Skeletal muscle tissue (tissue), 4 donors: ENCODE data around the gene ADIG. TPM values are rescaled to one million over a fixed set of nuclear protein-coding genes. Genes with fewer than 3 reads are reported as not detected.

Experiments used
- H3K27ac ChIP-seq: one replicate; pipeline ENCODE4 v1.7.0; 2013; ENCODE audit warnings: mild to moderate bottlenecking, low read depth, low read length, inconsistent platforms
- H3K27me3 ChIP-seq, 3 donors: one replicate each; pipeline ENCODE4 v1.7.0; 2013; ENCODE audit warnings: low read length in 3 of 3; ENCODE audit not compliant: control insufficient read depth in 3 of 3, insufficient read depth in 3 of 3
- H3K36me3 ChIP-seq, 3 donors: one replicate each; pipeline ENCODE4 v1.7.0; 2013; ENCODE audit warnings: low read length in 3 of 3; ENCODE audit not compliant: control insufficient read depth in 3 of 3, insufficient read depth in 3 of 3
- H3K4me1 ChIP-seq, 3 donors: one replicate each; pipeline ENCODE4 v1.7.0; 2013; ENCODE audit warnings: low read length in 3 of 3, mild to moderate bottlenecking in 3 of 3; ENCODE audit not compliant: control insufficient read depth in 3 of 3, insufficient read depth in 3 of 3
- H3K4me3 ChIP-seq, 3 donors: one replicate each; pipeline ENCODE4 v1.7.0; 2013; ENCODE audit warnings: low read length in 3 of 3
- H3K9ac ChIP-seq, 3 donors: one replicate each; pipeline ENCODE4 v1.7.0; 2013; ENCODE audit warnings: low read length in 3 of 3, mild to moderate bottlenecking in 3 of 3, moderate library complexity in 2 of 3, low read depth in 1 of 3
- H3K9me3 ChIP-seq, 3 donors: one replicate each; pipeline ENCODE4 v1.7.0; 2013; ENCODE audit warnings: low read length in 3 of 3; ENCODE audit not compliant: control insufficient read depth in 3 of 3
- total RNA-seq: library from RNA; depleted of rRNA; stranded (reverse); fragments of >200 nt; gene quantifications from one replicate; pipeline ENCODE4 v1.2.3, GENCODE V29; 2014
- donor health status: Osteomylitis.

ADIG gene
- total RNA-seq, 1 donor from 2014 or later, result not detected

GRCh38 chr20:38600057-38600456 lies 19.1 kb downstream of the ADIG start:
- Histone ChIP-seq H3K4me1 (no peaks in the 10 kb centered on the region), H3K27me3 (peaks cover 34 to 47% (median 44%) of the 10 kb centered on the region in 3 donors)

GRCh38 chr20:38601216-38602184 lies 20.5 kb downstream of the ADIG start, which contains the start of gene ARHGAP40:
Gene ARHGAP40 (plus strand): TSS chr20:38601809.
- Histone ChIP-seq H3K36me3 (no peaks in the 10 kb centered on the region), H3K9me3 (no peaks in the 10 kb centered on the region), H3K27me3 (peaks cover 34 to 54% (median 46%) of the 10 kb centered on the region in 3 donors)

More at GRCh38 chr20:38600057-38600456, 19.1 kb downstream of the ADIG start:
- H3K4me3 ChIP-seq, result no peak overlapping the region
- H3K27ac ChIP-seq, result no peak overlapping the region
- no peaks in the 10 kb centered on the region for H3K9me3 ChIP-seq
- H3K36me3 ChIP-seq, result no peaks in the 10 kb centered on the region
- H3K9ac ChIP-seq, result no peak overlapping the region

GRCh38 chr20:38602185-38602581 lies 21.2 kb downstream of the ADIG start:
- Histone ChIP-seq H3K27me3 (peaks cover 34 to 61% (median 49%) of the 10 kb centered on the region in 3 donors), H3K27ac (no peak overlapping the region), H3K9ac (no peak overlapping the region), H3K4me3 (no peak overlapping the region), H3K36me3 (no peaks in the 10 kb centered on the region), H3K9me3 (no peaks in the 10 kb centered on the region), H3K4me1 (no peaks in the 10 kb centered on the region)

More at GRCh38 chr20:38601216-38602184, 20.5 kb downstream of the ADIG start, which contains the start of gene ARHGAP40:
- Histone ChIP-seq H3K4me3 (no peak within 1 kb of the TSS), H3K4me1 (no peaks in the 10 kb centered on the region), H3K9ac (no peak within 1 kb of the TSS), H3K27ac (no peak within 1 kb of the TSS)

GRCh38 chr20:38603286-38603685 lies 22.3 kb downstream of the ADIG start:
- Histone ChIP-seq H3K9ac (no peak overlapping the region), H3K4me1 (no peaks in the 10 kb centered on the region), H3K27me3 (peaks cover 34 to 63% (median 52%) of the 10 kb centered on the region in 3 donors)

GRCh38 chr20:38604873-38605303 lies 23.9 kb downstream of the ADIG start:
- H3K36me3 ChIP-seq, result no peaks in the 10 kb centered on the region
- no peak overlapping the region for H3K4me3 ChIP-seq
- H3K9me3 ChIP-seq, result peaks cover 0 to 3% (median 0%) of the 10 kb centered on the region in 3 donors
- H3K27ac ChIP-seq, result no peak overlapping the region
- H3K9ac ChIP-seq, result no peak overlapping the region
- peaks cover 46 to 60% (median 52%) of the 10 kb centered on the region in 3 donors for H3K27me3 ChIP-seq
- H3K4me1 ChIP-seq, result no peaks in the 10 kb centered on the region

More at GRCh38 chr20:38603286-38603685, 22.3 kb downstream of the ADIG start:
- no peaks in the 10 kb centered on the region for H3K9me3 ChIP-seq
- H3K36me3 ChIP-seq, result no peaks in the 10 kb centered on the region
- no peak overlapping the region for H3K27ac ChIP-seq
- H3K4me3 ChIP-seq, result no peak overlapping the region

GRCh38 chr20:38607351-38607750 lies 26.4 kb downstream of the ADIG start:
- no peaks in the 10 kb centered on the region for H3K36me3 ChIP-seq
- H3K9me3 ChIP-seq, result peaks cover 0 to 3% (median 0%) of the 10 kb centered on the region in 3 donors
- no peak overlapping the region for H3K4me3 ChIP-seq
- H3K4me1 ChIP-seq, result no peaks in the 10 kb centered on the region
- no peak overlapping the region for H3K9ac ChIP-seq
- H3K27me3 ChIP-seq, result peaks cover 29 to 37% (median 29%) of the 10 kb centered on the region in 3 donors
- no peak overlapping the region for H3K27ac ChIP-seq

GRCh38 chr20:38608188-38608587 lies 27.2 kb downstream of the ADIG start:
- no peaks in the 10 kb centered on the region for H3K36me3 ChIP-seq
- no peak overlapping the region for H3K9ac ChIP-seq
- H3K9me3 ChIP-seq, result peaks cover 0 to 3% (median 0%) of the 10 kb centered on the region in 3 donors
- H3K27ac ChIP-seq, result no peak overlapping the region
- peaks cover 23 to 29% (median 28%) of the 10 kb centered on the region in 3 donors for H3K27me3 ChIP-seq
- no peaks in the 10 kb centered on the region for H3K4me1 ChIP-seq
- no peak overlapping the region for H3K4me3 ChIP-seq

- no peaks in the 10 kb centered on the region for H3K4me1 ChIP-seq
- H3K9me3 ChIP-seq, result peaks cover 0 to 3% (median 0%) of the 10 kb centered on the region in 3 donors
- H3K36me3 ChIP-seq, result no peaks in the 10 kb centered on the region
- peaks cover 17 to 28% (median 24%) of the 10 kb centered on the region in 3 donors for H3K27me3 ChIP-seq
- no peak overlapping the region for H3K9ac ChIP-seq
- no peak overlapping the region for H3K4me3 ChIP-seq
- no peak overlapping the region for H3K27ac ChIP-seq
These were observed 28.8 kb downstream of the ADIG start for GRCh38 chr20:38609815-38610214.

- Histone ChIP-seq H3K9me3 (peaks cover 0 to 3% (median 0%) of the 10 kb centered on the region in 3 donors), H3K27ac (no peak overlapping the region), H3K4me3 (no peak overlapping the region), H3K9ac (no peak overlapping the region), H3K4me1 (no peaks in the 10 kb centered on the region), H3K27me3 (peaks cover 12 to 32% (median 18%) of the 10 kb centered on the region in 3 donors), H3K36me3 (no peaks in the 10 kb centered on the region)
These were observed 29.5 kb downstream of the ADIG start for GRCh38 chr20:38610521-38610920.
